Activated B cell treated with CpG ODN at 0.5 μM for 24 hours (primary cell): ENCODE results near the gene CCER1. TPM values are rescaled to one million over a fixed set of nuclear protein-coding genes. Genes with fewer than 3 reads are reported as not detected.

Source experiments
- ATAC-seq: fragments of 200-7000 bp; cut with Tn5 transposase; one replicate; pipeline ENCODE4 v1.10.0; 2021; ENCODE audit warnings: low read depth, mild to moderate bottlenecking, moderate library complexity
- CTCF ChIA-PET: fragments of 350-600 bp; sonication (Branson Sonifier 250); formaldehyde crosslinking; loops from one replicate; lab custom pipeline; 2021; ENCODE audit warnings: antibody characterized with exemption; lab: Charles Lee
- POLR2A ChIA-PET: fragments of 350-600 bp; sonication (Branson Sonifier 250); formaldehyde crosslinking; loops from one replicate; lab custom pipeline; 2021; ENCODE audit warnings: antibody characterized with exemption; lab: Charles Lee
- DNase-seq: peaks from one replicate; pipeline ENCODE4 v3.0.0; 2022
- H3K27ac Mint-ChIP-seq: one replicate; pipeline ENCODE4 v1.8.0; 2020; ENCODE audit warnings: mixed read lengths
- H3K27me3 Mint-ChIP-seq: one replicate; pipeline ENCODE4 v1.8.0; 2021; ENCODE audit warnings: mixed read lengths
- H3K36me3 Mint-ChIP-seq: one replicate; pipeline ENCODE4 v1.8.0; 2021; ENCODE audit warnings: low read depth, mixed read lengths
- H3K4me1 Mint-ChIP-seq: one replicate; pipeline ENCODE4 v1.8.0; 2021; ENCODE audit warnings: mixed read lengths
- H3K4me3 Mint-ChIP-seq: one replicate; pipeline ENCODE4 v1.8.0; 2020; ENCODE audit warnings: mild to moderate bottlenecking, mixed read lengths
- H3K9me3 Mint-ChIP-seq: one replicate; pipeline ENCODE4 v1.8.0; 2020; ENCODE audit warnings: mixed read lengths
- intact Hi-C: fragments of 100-400 bp; cut with micrococcal nuclease; formaldehyde crosslinking; loops from one replicate; pipeline ENCODE4 v1.15.1; 2024
- total RNA-seq: library from RNA; stranded (reverse); gene quantifications from 2 replicates; pipeline ENCODE4 v1.2.3, GENCODE V29; 2022
- TF ChIP-seq, protein P1 (sequence below): fragments of 200-600 bp; IDR thresholded peaks from one replicate; pipeline ENCODE4 v1.8.0; 2022; ENCODE audit warnings: antibody characterized with exemption, mild to moderate bottlenecking

The CCER1 gene
- total RNA-seq, 1 donor from 2014 or later = not detected

DNA sequence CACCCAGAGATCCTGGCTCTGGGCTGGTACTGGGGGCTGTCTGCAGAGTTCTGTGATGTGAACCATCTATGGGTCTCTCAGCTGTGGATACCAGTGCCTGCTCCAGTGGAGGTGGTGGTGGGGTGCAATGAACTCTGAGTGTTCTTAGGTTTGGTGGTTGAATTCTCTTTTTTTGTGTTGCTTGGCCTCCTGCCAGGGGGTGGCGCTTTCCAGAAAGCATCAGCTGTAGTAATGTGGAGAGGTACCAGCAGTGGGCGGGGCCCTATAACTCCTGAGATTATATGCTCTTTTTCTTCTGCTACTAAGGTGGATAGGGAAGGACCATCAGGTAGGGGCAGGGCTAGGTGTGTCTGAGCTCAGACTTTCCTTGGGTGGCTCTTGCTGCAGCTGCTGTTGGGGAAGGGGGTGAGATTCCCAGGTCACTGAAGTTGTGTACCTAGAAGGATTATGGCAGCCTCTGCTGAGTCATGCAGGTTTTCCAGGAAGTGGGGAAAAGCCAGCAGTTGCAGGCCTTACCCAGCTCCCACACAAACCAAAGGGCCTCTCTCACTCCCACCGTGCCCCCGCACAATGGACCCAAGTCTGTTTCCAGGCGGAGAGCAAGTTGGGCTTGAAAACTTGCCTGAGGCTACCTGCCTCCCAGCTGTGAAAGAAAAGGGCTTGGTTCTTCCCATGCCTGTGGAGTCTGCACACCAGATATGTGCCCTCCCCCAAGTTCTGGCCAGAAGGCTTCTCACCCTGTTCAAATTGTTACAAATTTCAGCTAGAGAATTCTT lies 18.6 kb downstream of the CCER1 start:
- ChIA-PET POLR2A (no interaction called here), CTCF (interaction anchor here (0.6 kb wide), 1 partner anchor 1394 kb away, joined by 3 read pairs; no protein-coding TSS in a partner anchor)
- intact Hi-C loops = no loop called here
- DNase-seq (no peak), ATAC-seq (no peak)
- no peak overlapping the region for H3K4me3 Mint-ChIP-seq
- H3K27ac Mint-ChIP-seq = no peak overlapping the region
- peaks cover 5% of the 10 kb centered on the region for H3K9me3 Mint-ChIP-seq
- no peaks in the 10 kb centered on the region for H3K4me1 Mint-ChIP-seq
- H3K36me3 Mint-ChIP-seq = no peaks in the 10 kb centered on the region
- TF ChIP-seq, protein P1, sequence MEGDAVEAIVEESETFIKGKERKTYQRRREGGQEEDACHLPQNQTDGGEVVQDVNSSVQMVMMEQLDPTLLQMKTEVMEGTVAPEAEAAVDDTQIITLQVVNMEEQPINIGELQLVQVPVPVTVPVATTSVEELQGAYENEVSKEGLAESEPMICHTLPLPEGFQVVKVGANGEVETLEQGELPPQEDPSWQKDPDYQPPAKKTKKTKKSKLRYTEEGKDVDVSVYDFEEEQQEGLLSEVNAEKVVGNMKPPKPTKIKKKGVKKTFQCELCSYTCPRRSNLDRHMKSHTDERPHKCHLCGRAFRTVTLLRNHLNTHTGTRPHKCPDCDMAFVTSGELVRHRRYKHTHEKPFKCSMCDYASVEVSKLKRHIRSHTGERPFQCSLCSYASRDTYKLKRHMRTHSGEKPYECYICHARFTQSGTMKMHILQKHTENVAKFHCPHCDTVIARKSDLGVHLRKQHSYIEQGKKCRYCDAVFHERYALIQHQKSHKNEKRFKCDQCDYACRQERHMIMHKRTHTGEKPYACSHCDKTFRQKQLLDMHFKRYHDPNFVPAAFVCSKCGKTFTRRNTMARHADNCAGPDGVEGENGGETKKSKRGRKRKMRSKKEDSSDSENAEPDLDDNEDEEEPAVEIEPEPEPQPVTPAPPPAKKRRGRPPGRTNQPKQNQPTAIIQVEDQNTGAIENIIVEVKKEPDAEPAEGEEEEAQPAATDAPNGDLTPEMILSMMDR = no peak
- peaks cover 22% of the 10 kb centered on the region for H3K27me3 Mint-ChIP-seq

DNA sequence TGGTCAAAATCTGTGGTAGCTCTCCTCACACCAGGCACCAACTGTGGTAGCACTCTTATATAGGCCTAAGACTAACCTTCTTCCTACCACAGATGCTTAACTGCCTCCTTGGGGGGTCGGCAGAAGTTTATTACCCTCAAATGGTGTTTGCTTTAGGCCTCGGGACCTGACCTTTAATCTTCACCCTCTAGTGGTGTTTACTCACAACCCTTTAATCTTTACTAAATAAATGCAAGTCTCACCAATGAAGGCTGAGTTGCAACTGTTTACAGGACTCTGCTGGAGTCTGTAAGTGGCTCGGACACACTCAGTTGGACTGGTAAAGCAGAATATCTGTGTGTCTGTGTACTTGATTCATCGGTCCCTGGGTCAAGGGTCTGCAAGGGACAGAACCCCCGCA lies 29.4 kb downstream of the CCER1 start:
- DNase-seq = no peak
- TF ChIP-seq, protein P1 = no peak
- no peaks in the 10 kb centered on the region for H3K4me1 Mint-ChIP-seq
- H3K27me3 Mint-ChIP-seq = peaks cover 6% of the 10 kb centered on the region
- H3K4me3 Mint-ChIP-seq = no peak overlapping the region
- peaks cover 10% of the 10 kb centered on the region for H3K9me3 Mint-ChIP-seq
- POLR2A ChIA-PET = no interaction called here
- intact Hi-C loops = no loop called here
- CTCF ChIA-PET = no interaction called here
- H3K36me3 Mint-ChIP-seq = no peaks in the 10 kb centered on the region
- no peak overlapping the region for H3K27ac Mint-ChIP-seq
- no peak for ATAC-seq

DNA sequence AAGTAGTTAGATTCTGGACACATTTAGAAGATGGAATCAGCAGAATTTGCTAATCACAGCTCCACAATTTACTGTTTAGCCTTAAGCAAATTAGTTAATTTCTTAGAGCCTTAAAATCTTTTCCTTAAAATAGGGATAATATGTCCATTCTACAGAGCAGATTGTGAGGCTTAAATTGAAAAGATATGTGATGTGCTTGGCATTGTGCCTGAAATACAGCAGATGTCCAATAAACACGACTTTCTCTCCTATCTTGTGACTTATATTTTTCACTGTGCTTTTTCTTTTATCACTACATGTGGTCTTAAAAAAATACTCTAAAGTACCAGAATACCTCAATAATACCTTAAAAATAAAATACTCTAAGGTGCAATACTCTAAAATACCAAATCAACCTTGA lies 30.6 kb downstream of the CCER1 start:
- Mint-ChIP-seq H3K4me1 (no peaks in the 10 kb centered on the region), H3K27me3 (peaks cover 6% of the 10 kb centered on the region), H3K9me3 (peaks cover 2% of the 10 kb centered on the region), H3K27ac (no peak overlapping the region), H3K36me3 (no peaks in the 10 kb centered on the region), H3K4me3 (no peak overlapping the region)
- POLR2A ChIA-PET = no interaction called here
- TF ChIP-seq, protein P1 = no peak
- CTCF ChIA-PET = no interaction called here
- intact Hi-C loops = no loop called here
- ATAC-seq = no peak
- DNase-seq = no peak

DNA sequence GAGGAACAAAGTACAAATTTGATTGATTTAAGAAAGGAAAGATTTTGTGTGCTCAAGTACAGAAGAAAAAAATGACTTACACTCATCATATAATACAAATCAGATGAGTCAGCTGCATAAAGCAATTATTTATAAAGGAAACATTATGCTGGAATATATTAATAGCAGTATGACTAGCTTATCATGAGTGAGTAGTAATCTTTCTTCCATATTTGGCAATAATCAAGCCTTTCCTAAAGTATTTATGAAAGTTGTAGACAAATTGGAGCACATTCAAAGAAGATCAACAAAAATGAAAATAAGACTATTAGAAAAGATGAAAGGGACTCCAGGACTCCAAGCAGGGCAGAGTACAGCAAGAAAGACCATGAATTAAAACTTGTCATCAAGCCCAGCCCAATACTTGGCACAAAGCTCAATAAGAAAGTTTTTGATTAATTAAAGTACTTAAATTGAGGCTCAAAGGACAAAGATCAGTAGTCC lies 32.8 kb downstream of the CCER1 start:
- no peak for DNase-seq
- POLR2A ChIA-PET = no interaction called here

DNA sequence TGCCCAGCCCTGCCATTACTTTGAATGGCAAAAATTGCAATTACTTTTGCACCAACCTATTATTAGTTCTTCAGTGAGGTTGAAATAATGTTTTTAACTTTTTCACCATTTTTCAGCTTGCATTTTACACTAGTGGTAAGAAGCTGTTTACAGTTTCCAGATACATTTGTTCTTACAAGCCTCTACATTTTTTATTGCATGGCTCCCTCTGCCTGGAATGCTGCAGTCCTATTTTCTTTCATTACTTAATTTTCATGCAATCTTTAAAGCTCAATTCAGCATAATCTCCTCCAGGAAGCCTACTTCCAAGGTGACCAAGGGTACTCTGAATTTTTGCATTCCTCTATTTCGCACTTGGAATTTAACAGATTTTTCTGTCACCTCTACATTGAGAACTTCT lies 33.4 kb downstream of the CCER1 start:
- DNase-seq (no peak), ATAC-seq (no peak)
- ChIA-PET POLR2A (no interaction called here), CTCF (no interaction called here)
- H3K9me3 Mint-ChIP-seq = no peaks in the 10 kb centered on the region
- TF ChIP-seq, protein P1 = no peak
- no peak overlapping the region for H3K4me3 Mint-ChIP-seq
- intact Hi-C loops = no loop called here
- H3K27ac Mint-ChIP-seq = no peak overlapping the region
- peaks cover 2% of the 10 kb centered on the region for H3K27me3 Mint-ChIP-seq
- no peaks in the 10 kb centered on the region for H3K4me1 Mint-ChIP-seq
- H3K36me3 Mint-ChIP-seq = no peaks in the 10 kb centered on the region

More for the DNA sequence above, 32.8 kb downstream of the CCER1 start:
- no peaks in the 10 kb centered on the region for H3K9me3 Mint-ChIP-seq
- no peak for ATAC-seq
- H3K27me3 Mint-ChIP-seq = peaks cover 6% of the 10 kb centered on the region
- CTCF ChIA-PET = no interaction called here
- no peaks in the 10 kb centered on the region for H3K36me3 Mint-ChIP-seq
- TF ChIP-seq, protein P1 = no peak
- no peak overlapping the region for H3K4me3 Mint-ChIP-seq
- intact Hi-C loops = no loop called here
- H3K4me1 Mint-ChIP-seq = no peaks in the 10 kb centered on the region
- no peak overlapping the region for H3K27ac Mint-ChIP-seq
